Measurements from ENCODE around the gene NR2C1.
A peak's percentile ranks its signal among the peaks of the same experiment; 100 is the strongest.

Gene NR2C1

DNA sequence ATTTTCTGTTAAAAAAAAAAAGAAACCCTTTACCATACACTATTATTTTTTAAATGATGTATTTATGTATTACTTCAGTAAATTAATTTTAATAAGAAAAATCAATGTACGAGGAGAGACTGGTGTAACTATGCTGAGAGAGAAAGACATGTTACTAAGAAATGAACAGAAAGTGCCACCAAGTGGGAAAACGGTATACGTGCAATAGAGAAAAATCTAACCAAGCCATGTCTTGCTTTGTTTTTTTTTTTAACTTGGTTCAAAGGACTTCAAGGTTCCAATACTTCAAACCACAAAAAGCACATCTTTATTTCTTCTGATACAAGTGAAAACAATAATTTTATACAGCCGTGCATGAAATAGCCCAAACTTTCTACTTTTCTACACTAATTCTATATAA, 92.8 kb downstream of the NR2C1 start:
- Mint-ChIP-seq H3K4me3 (no peak overlapping the region), H3K27me3 (no peaks in the 10 kb centered on the region), H3K9me3 (no peaks in the 10 kb centered on the region), H3K4me1 (peaks cover 5 to 12% of the 10 kb centered on the region in 2 donors), H3K27ac (no peak overlapping the region), H3K36me3 (peaks cover 19 to 35% of the 10 kb centered on the region in 2 donors)
- no peak for DNase-seq
- ATAC-seq (replicated peaks): no peak

DNA sequence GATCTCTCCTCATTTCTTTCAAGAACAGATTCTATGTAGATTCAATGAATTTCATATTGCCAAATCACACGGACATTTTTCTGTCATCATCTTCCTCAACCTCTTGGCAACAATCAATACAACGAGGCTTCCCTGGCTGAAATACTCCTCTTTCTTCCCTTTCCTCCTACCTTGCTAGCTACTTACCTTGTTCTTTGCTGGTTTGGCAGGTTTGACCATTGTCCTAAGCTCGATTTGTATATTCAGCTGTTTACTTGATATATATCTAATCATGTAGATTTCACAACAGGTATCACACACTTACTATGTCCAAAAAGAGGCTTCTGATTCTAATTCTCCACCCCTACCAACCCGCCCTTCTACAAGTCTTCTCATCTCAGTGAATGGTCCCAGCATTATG, 93.5 kb downstream of the NR2C1 start:
- DNase-seq: no peak
- Mint-ChIP-seq H3K4me1 (peaks cover 5 to 12% of the 10 kb centered on the region in 2 donors), H3K27ac (no peak overlapping the region)

DNA sequence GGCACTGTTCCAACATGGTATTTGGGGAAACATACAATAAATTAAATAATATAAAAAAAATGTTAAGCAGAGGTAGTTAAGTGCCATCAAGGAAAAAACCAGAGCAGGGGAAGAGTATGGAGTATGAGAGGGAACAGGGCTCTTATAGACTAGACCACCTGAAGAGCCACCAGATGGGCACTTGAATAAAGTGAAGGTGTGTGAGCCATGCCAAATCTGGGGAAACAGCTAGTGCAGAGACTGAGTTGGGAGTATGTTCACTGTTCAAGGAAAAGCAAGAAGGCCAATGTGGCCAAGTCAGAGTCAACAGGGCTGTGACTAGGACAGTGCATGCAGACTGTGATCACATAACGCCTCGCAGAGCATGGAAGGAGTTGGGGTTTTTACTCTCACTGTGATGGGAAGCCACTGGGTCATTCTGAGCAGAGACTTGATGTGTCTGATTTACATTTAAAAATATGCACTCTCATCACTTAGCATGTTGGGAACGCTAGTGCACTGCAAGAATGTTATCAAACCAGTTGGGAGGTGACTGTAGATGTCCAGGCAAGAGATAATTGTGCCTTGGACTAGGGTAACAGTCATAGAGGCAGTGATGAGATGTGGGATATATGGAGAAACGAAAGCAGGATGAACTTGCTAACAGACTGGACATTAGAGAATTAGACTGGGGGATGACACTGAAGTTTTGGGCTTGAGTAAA, 95.5 kb downstream of the NR2C1 start:
- DNase-seq: no peak
- H3K9me3 Mint-ChIP-seq: no peaks in the 10 kb centered on the region
- H3K27me3 Mint-ChIP-seq: no peaks in the 10 kb centered on the region
- peaks cover 18 to 34% of the 10 kb centered on the region in 2 donors for H3K36me3 Mint-ChIP-seq
- peaks cover 0 to 7% of the 10 kb centered on the region in 2 donors for H3K4me1 Mint-ChIP-seq
- no peak overlapping the region for H3K27ac Mint-ChIP-seq
- no peak overlapping the region for H3K4me3 Mint-ChIP-seq
- ATAC-seq (replicated peaks): no peak

More for the DNA sequence above, 93.5 kb downstream of the NR2C1 start:
- ATAC-seq (replicated peaks): no peak
- no peak overlapping the region for H3K4me3 Mint-ChIP-seq
- H3K9me3 Mint-ChIP-seq: no peaks in the 10 kb centered on the region
- peaks cover 19 to 37% of the 10 kb centered on the region in 2 donors for H3K36me3 Mint-ChIP-seq
- H3K27me3 Mint-ChIP-seq: no peaks in the 10 kb centered on the region

- Mint-ChIP-seq H3K27ac (no peak overlapping the region), H3K9me3 (no peaks in the 10 kb centered on the region), H3K36me3 (peaks cover 30 to 53% of the 10 kb centered on the region in 2 donors), H3K27me3 (no peaks in the 10 kb centered on the region), H3K4me1 (peaks cover 19 to 28% of the 10 kb centered on the region in 2 donors), H3K4me3 (no peak overlapping the region)
- ATAC-seq (replicated peaks) (peak; percentile 48 to 66), DNase-seq (no peak)
Observed at GRCh38 chr12:94973221-94973620, 100.2 kb downstream of the NR2C1 start.

DNA sequence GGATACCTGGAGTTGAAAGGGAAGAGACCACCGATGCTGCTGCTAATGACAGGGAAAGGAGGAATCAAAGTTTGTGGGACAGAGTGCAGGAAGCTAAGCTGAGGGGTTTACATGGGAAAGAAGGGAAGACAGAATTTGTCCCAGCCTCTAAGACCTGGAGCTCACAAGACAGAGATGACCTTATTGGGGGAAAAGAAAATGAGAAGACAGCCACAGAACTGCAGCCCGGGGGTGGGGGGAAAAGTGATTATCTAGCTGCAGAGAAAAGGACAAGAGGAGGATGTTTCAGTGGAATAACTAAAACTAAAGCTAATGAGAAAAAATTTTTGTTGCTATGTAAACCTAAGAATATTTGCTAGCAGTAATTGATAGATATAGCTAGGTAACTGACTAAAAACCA, 100.6 kb downstream of the NR2C1 start:
- H3K36me3 Mint-ChIP-seq: peaks cover 26 to 50% of the 10 kb centered on the region in 2 donors
- H3K4me1 Mint-ChIP-seq: peaks cover 16 to 28% of the 10 kb centered on the region in 2 donors
- ATAC-seq (replicated peaks) (no peak), DNase-seq (no peak)
- H3K27ac Mint-ChIP-seq: no peak overlapping the region
- H3K9me3 Mint-ChIP-seq: no peaks in the 10 kb centered on the region
- H3K4me3 Mint-ChIP-seq: no peak overlapping the region
- H3K27me3 Mint-ChIP-seq: no peaks in the 10 kb centered on the region

- Mint-ChIP-seq H3K27ac (no peak overlapping the region), H3K27me3 (no peaks in the 10 kb centered on the region), H3K4me1 (peaks cover 18 to 28% of the 10 kb centered on the region in 2 donors), H3K4me3 (no peak overlapping the region), H3K9me3 (no peaks in the 10 kb centered on the region), H3K36me3 (peaks cover 24 to 53% of the 10 kb centered on the region in 2 donors)
- DNase-seq (no peak), ATAC-seq (replicated peaks) (no peak)
Observed at GRCh38 chr12:94971923-94972322, 101.5 kb downstream of the NR2C1 start.

DNA sequence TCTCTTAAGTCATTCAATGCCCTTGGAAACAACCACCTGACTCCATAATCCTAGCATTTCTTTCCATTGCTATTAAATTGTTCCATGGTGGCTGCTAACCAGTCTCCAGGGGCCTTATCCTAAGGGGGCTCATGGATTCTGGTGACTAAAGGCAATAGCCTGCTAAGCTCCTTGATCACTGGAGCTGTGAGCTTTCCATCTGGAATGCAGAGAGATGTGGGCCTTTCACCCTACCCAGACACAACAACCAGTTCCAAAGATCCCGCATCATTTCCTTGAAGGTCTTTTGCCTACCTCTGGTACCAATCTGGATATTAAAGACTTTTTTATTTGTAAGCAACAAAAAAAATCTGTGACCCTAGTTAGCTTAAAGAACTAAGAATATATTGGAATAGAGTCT, 102.9 kb downstream of the NR2C1 start:
- Mint-ChIP-seq H3K9me3 (no peaks in the 10 kb centered on the region), H3K27me3 (no peaks in the 10 kb centered on the region), H3K4me3 (no peak overlapping the region), H3K36me3 (peaks cover 25 to 49% of the 10 kb centered on the region in 2 donors), H3K27ac (no peak overlapping the region), H3K4me1 (peaks cover 18 to 28% of the 10 kb centered on the region in 2 donors)
- no peak for ATAC-seq (replicated peaks)
- DNase-seq: no peak

Measured in stimulated activated naive B cell treated with anti-CD40 and anti-IgM and Interleukin-4, amounts not matched to agents 10 μg/mL and 1 μg/mL and 100 μg/mL, for 72 hours (primary cell).